H9 (cell line): ENCODE data around the gene KLHL12. TPM values are rescaled to one million over a fixed set of nuclear protein-coding genes. Genes with fewer than 3 reads are reported as not detected.

Source experiments
- DNase-seq: peaks from one replicate; pipeline ENCODE4 v3.0.0-alpha.2; 2017
- H2AFZ ChIP-seq: one replicate; pipeline ENCODE4 v1.6.1; 2013; ENCODE audit warnings: mild to moderate bottlenecking, low read length, control low read depth, moderate library complexity
- H2AK5ac ChIP-seq: 2 replicates; pipeline ENCODE4 v1.6.1; 2013; ENCODE audit warnings: low read length, control low read depth, mixed read lengths; ENCODE audit not compliant: insufficient read length
- H2BK120ac ChIP-seq: one replicate; pipeline ENCODE4 v1.6.1; 2013; ENCODE audit warnings: low read depth, mild to moderate bottlenecking, low read length, control low read depth, inconsistent platforms; ENCODE audit not compliant: poor library complexity, severe bottlenecking
- H2BK12ac ChIP-seq: 2 replicates; pipeline ENCODE4 v1.6.1; 2013; ENCODE audit warnings: low read length, control low read depth, mixed read lengths, low read depth; ENCODE audit not compliant: insufficient read length
- H2BK15ac ChIP-seq: 2 replicates; pipeline ENCODE4 v1.6.1; 2013; ENCODE audit warnings: low read depth, low read length, control low read depth
- H2BK20ac ChIP-seq: one replicate; pipeline ENCODE4 v1.6.1; 2013; ENCODE audit warnings: low read depth, mild to moderate bottlenecking, low read length, control low read depth, inconsistent platforms; ENCODE audit not compliant: poor library complexity, severe bottlenecking
- H2BK5ac ChIP-seq: 2 replicates; pipeline ENCODE4 v1.6.1; 2013; ENCODE audit warnings: low read length, control low read depth, mixed read lengths; ENCODE audit not compliant: insufficient read length
- H3K14ac ChIP-seq: 2 replicates; pipeline ENCODE4 v1.6.1; 2013; ENCODE audit warnings: low read length, control low read depth; ENCODE audit not compliant: insufficient read depth
- H3K18ac ChIP-seq: 2 replicates; pipeline ENCODE4 v1.6.1; 2013; ENCODE audit warnings: low read depth, mild to moderate bottlenecking, mixed read lengths, low read length, control low read depth; ENCODE audit not compliant: insufficient read length
- H3K23ac ChIP-seq: 2 replicates; pipeline ENCODE4 v1.6.1; 2013; ENCODE audit warnings: low read length, control low read depth, mixed read lengths, low read depth; ENCODE audit not compliant: insufficient read length
- H3K23me2 ChIP-seq: 2 replicates; pipeline ENCODE4 v1.6.1; 2013; ENCODE audit warnings: low read depth, mild to moderate bottlenecking, mixed read lengths, low read length, control low read depth; ENCODE audit not compliant: insufficient read length, poor library complexity, severe bottlenecking
- H3K27ac ChIP-seq: 2 replicates; pipeline ENCODE4 v1.5.1; 2013; ENCODE audit warnings: low read length, control low read depth, mixed read lengths, low read depth; ENCODE audit not compliant: insufficient read length
- H3K27me3 ChIP-seq: 2 replicates; pipeline ENCODE4 v1.6.1; 2013; ENCODE audit warnings: low read length, control low read depth, inconsistent platforms; ENCODE audit not compliant: insufficient read depth
- H3K4ac ChIP-seq: 2 replicates; pipeline ENCODE4 v1.6.1; 2013; ENCODE audit warnings: low read depth, mild to moderate bottlenecking, control low read depth, inconsistent platforms, low read length, moderate library complexity
- H3K4me1 ChIP-seq: 2 replicates; pipeline ENCODE4 v1.6.1; 2013; ENCODE audit warnings: low read length, control low read depth, inconsistent platforms; ENCODE audit not compliant: insufficient read depth
- H3K4me2 ChIP-seq: 2 replicates; pipeline ENCODE4 v1.6.1; 2013; ENCODE audit warnings: low read length, control low read depth, mixed read lengths; ENCODE audit not compliant: insufficient read length, insufficient read depth
- H3K56ac ChIP-seq: 2 replicates; pipeline ENCODE4 v1.6.1; 2013; ENCODE audit warnings: low read depth, mild to moderate bottlenecking, mixed read lengths, low read length, control low read depth; ENCODE audit not compliant: insufficient read length
- H3K79me1 ChIP-seq: 2 replicates; pipeline ENCODE4 v1.6.1; 2013; ENCODE audit warnings: low read depth, mild to moderate bottlenecking, moderate library complexity, low read length, control low read depth, inconsistent platforms; ENCODE audit not compliant: insufficient read depth, poor library complexity, severe bottlenecking
- H3K79me2 ChIP-seq: 2 replicates; pipeline ENCODE4 v1.6.1; 2013; ENCODE audit warnings: low read length, control low read depth, inconsistent platforms; ENCODE audit not compliant: insufficient read depth
- H3K9ac ChIP-seq: 2 replicates; pipeline ENCODE4 v1.6.1; 2013; ENCODE audit warnings: low read length, control low read depth, mixed read lengths; ENCODE audit not compliant: insufficient read length; ENCODE audit errors: extremely low read depth
- H3K9me3 ChIP-seq: one replicate; pipeline ENCODE4 v1.6.1; 2013; ENCODE audit warnings: low read depth, low read length, inconsistent platforms; ENCODE audit not compliant: control insufficient read depth
- H3T11ph ChIP-seq: one replicate; pipeline ENCODE4 v1.6.1; 2013; ENCODE audit warnings: mild to moderate bottlenecking, low read length, control low read depth, inconsistent platforms
- H4K20me1 ChIP-seq: one replicate; pipeline ENCODE4 v1.6.1; 2013; ENCODE audit not compliant: control insufficient read depth, insufficient read length, insufficient read depth
- H4K5ac ChIP-seq: 2 replicates; pipeline ENCODE4 v1.6.1; 2013; ENCODE audit warnings: low read depth, mild to moderate bottlenecking, mixed read lengths, low read length, control low read depth; ENCODE audit not compliant: insufficient read length
- H4K8ac ChIP-seq: replicated peaks from 2 replicates; pipeline ENCODE4 v1.6.1; 2013; ENCODE audit warnings: low read length, control low read depth, mixed read lengths, low read depth; ENCODE audit not compliant: insufficient read length
- H4K91ac ChIP-seq: 2 replicates; pipeline ENCODE4 v1.6.1; 2013; ENCODE audit warnings: low read depth, mild to moderate bottlenecking, moderate library complexity, mixed read lengths, low read length, control low read depth; ENCODE audit not compliant: insufficient read length
- H3K27ac Mint-ChIP-seq, 3 experiments: 2 replicates in 2 of 3; 3 replicates in 1 of 3; pipeline ENCODE4 v1.8.0; 2020 to 2021; ENCODE audit warnings: mixed read lengths in 3 of 3, mild to moderate bottlenecking in 1 of 3, moderate library complexity in 1 of 3
- H3K27me3 Mint-ChIP-seq: 2 replicates; pipeline ENCODE4 v1.8.0; 2021; ENCODE audit warnings: low read depth, mild to moderate bottlenecking, moderate library complexity, mixed read lengths
- H3K36me3 Mint-ChIP-seq, 3 experiments: 2 replicates in 2 of 3; 3 replicates in 1 of 3; pipeline ENCODE4 v1.8.0; 2020 to 2021; ENCODE audit warnings: low read depth in 3 of 3, mixed read lengths in 3 of 3; ENCODE audit not compliant: insufficient read depth in 1 of 3
- H3K4me1 Mint-ChIP-seq, 2 experiments: 2 replicates each; pipeline ENCODE4 v1.8.0; 2020; ENCODE audit warnings: mixed read lengths in 2 of 2
- H3K4me3 Mint-ChIP-seq, 2 experiments: 2 replicates in 1 of 2; 3 replicates in 1 of 2; pipeline ENCODE4 v1.8.0; 2020 to 2021; ENCODE audit warnings: mild to moderate bottlenecking in 2 of 2, mixed read lengths in 2 of 2, moderate library complexity in 1 of 2
- H3K9me3 Mint-ChIP-seq, 2 experiments: 2 replicates in 1 of 2; 3 replicates in 1 of 2; pipeline ENCODE4 v1.8.0; 2020; ENCODE audit warnings: mild to moderate bottlenecking in 2 of 2, mixed read lengths in 2 of 2, moderate library complexity in 1 of 2
- WGBS: extraction: QIAGEN DNeasy Blood & Tissue Kit; methylation state at CpG from one replicate; pipeline ENCODE4 v1.1.7; 2013; ENCODE audit warnings: missing lambda C conversion rate, low lambda C conversion rate, mixed read lengths; ENCODE audit not compliant: insufficient read length; ENCODE audit errors: extremely low coverage; 5-methylcytosine and 5-hydroxymethylcytosine counted together
- total RNA-seq: library from RNA; stranded (reverse); gene quantifications from 2 replicates; pipeline ENCODE4 v1.2.1, GENCODE V29; 2021
- TF ChIP-seq, protein P1 (sequence below): fragments of 200-600 bp; sonication (generic); conservative IDR thresholded peaks from 3 replicates; pipeline ENCODE4 v1.8.0; 2021; ENCODE audit warnings: antibody characterized with exemption, mild to moderate bottlenecking

The KLHL12 gene
- total RNA-seq, 1 experiment from 2014 or later, result 38.4 TPM

DNA sequence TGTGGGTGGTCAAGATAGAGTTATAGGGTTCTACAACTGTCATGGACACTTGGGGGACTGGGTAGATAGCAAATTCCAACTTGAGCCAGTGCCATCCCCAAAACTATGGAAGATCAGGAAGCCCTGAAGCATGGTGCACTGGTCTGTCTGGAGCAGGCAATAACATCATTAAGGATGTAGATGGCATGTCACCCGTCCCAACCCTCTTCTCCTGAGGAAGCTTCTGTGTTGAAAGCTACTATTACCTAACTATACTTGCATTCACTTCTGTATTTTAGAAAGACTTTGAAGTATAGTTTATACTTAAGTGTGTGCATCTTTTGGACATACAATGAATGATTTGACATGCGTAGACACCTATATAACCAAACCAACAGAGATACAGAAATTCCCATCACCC lies 71.0 kb downstream of the KLHL12 start:
- H4K5ac ChIP-seq, result no peak overlapping the region
- H3K79me1 ChIP-seq, result peaks cover 11% of the 10 kb centered on the region
- H3K18ac ChIP-seq, result no peak overlapping the region
- H4K8ac ChIP-seq, result no peak overlapping the region
- no peak overlapping the region for H3K4me2 ChIP-seq
- H3K56ac ChIP-seq, result no peak overlapping the region
- no peaks in the 10 kb centered on the region for H3K27me3 ChIP-seq
- no peak overlapping the region for H3K9ac ChIP-seq
- peaks cover 5 to 10% of the 10 kb centered on the region in 2 experiments for H3K4me1 Mint-ChIP-seq
- no peak overlapping the region for H2AK5ac ChIP-seq
- H3K23ac ChIP-seq, result no peak overlapping the region
- H3T11ph ChIP-seq, result no peak overlapping the region
- no peaks in the 10 kb centered on the region for H3K27me3 Mint-ChIP-seq
- no CpG with 5 or more reads among the region's 2 CpGs for WGBS
- H2BK15ac ChIP-seq, result no peak overlapping the region
- no peaks in the 10 kb centered on the region for H4K20me1 ChIP-seq
- H2BK120ac ChIP-seq, result no peak overlapping the region
- TF ChIP-seq, protein P1, sequence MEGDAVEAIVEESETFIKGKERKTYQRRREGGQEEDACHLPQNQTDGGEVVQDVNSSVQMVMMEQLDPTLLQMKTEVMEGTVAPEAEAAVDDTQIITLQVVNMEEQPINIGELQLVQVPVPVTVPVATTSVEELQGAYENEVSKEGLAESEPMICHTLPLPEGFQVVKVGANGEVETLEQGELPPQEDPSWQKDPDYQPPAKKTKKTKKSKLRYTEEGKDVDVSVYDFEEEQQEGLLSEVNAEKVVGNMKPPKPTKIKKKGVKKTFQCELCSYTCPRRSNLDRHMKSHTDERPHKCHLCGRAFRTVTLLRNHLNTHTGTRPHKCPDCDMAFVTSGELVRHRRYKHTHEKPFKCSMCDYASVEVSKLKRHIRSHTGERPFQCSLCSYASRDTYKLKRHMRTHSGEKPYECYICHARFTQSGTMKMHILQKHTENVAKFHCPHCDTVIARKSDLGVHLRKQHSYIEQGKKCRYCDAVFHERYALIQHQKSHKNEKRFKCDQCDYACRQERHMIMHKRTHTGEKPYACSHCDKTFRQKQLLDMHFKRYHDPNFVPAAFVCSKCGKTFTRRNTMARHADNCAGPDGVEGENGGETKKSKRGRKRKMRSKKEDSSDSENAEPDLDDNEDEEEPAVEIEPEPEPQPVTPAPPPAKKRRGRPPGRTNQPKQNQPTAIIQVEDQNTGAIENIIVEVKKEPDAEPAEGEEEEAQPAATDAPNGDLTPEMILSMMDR, result no peak
- peaks cover 4% of the 10 kb centered on the region for H3K23me2 ChIP-seq
- no peak overlapping the region for H2AFZ ChIP-seq
- no peak for DNase-seq
- no peak overlapping the region for H3K4me3 Mint-ChIP-seq
- no peak overlapping the region for H3K27ac ChIP-seq
- peaks cover 3% of the 10 kb centered on the region; the same call in 1 of the 2 replicates for H3K79me2 ChIP-seq
- no peak overlapping the region for H3K14ac ChIP-seq
- H4K91ac ChIP-seq, result no peak overlapping the region
- H2BK5ac ChIP-seq, result no peak overlapping the region
- no peak overlapping the region for H2BK12ac ChIP-seq
- H3K9me3 ChIP-seq, result no peaks in the 10 kb centered on the region
- peaks cover 18 to 64% (median 46%) of the 10 kb centered on the region in 3 experiments; a peak in 6 of 7 replicates for H3K36me3 Mint-ChIP-seq
- no peak overlapping the region for H3K27ac Mint-ChIP-seq
- H2BK20ac ChIP-seq, result no peak overlapping the region
- H3K4me1 ChIP-seq, result 0 out of 2 replicates have a peak, but pooled peaks cover 2% of the 10 kb centered on the region
- H3K4ac ChIP-seq, result no peak overlapping the region
- no peaks in the 10 kb centered on the region for H3K9me3 Mint-ChIP-seq
